Large intestine (tissue), 3 donors: ENCODE data around the gene TC2N. TPM values are rescaled to one million over a fixed set of nuclear protein-coding genes. Genes with fewer than 3 reads are reported as not detected.
"Not testable (repeated sequence)": the region's sequence is repeated elsewhere in the genome, so short reads cannot be mapped to it uniquely, and the experiment has no call there.

Experiments used
- DNase-seq, 2 donors: peaks; one replicate each; pipeline versions ENCODE4 v3.0.0 to v3.0.0-alpha.2; 2013
- H3K27ac ChIP-seq: one replicate; pipeline ENCODE4 v1.5.1; 2013; ENCODE audit warnings: low read length
- H3K27me3 ChIP-seq: 2 replicates; pipeline ENCODE4 v1.6.1; 2013; ENCODE audit warnings: low read length; ENCODE audit not compliant: control insufficient read depth, insufficient read depth
- H3K36me3 ChIP-seq: 2 replicates; pipeline ENCODE4 v1.6.1; 2013; ENCODE audit warnings: low read length; ENCODE audit not compliant: control insufficient read depth, insufficient read depth
- H3K4me1 ChIP-seq: one replicate; pipeline ENCODE4 v1.6.1; 2013; ENCODE audit warnings: low read length; ENCODE audit not compliant: control insufficient read depth, insufficient read depth
- H3K4me3 ChIP-seq: one replicate; pipeline ENCODE4 v1.5.1; 2013; ENCODE audit warnings: low read length
- H3K9me3 ChIP-seq: one replicate; pipeline ENCODE4 v1.6.1; 2013; ENCODE audit warnings: mild to moderate bottlenecking, low read depth, low read length, moderate library complexity; ENCODE audit not compliant: control insufficient read depth
- WGBS: methylation state at CpG from one replicate; pipeline ENCODE4 v1.1.5; 2013; ENCODE audit warnings: low lambda C conversion rate; ENCODE audit not compliant: insufficient coverage; 5-methylcytosine and 5-hydroxymethylcytosine counted together
- polyA plus RNA-seq: library from polyadenylated mRNA; unstranded; fragments of 120-200 nt; gene quantifications from one replicate; pipeline ENCODE4 v1.2.1, GENCODE V29; 2013

Gene TC2N
- polyA plus RNA-seq, 1 donor, result 24.6 TPM

GRCh38 chr14:91901449-91902226, 34.3 kb upstream of the TC2N start:
- H3K9me3 ChIP-seq, result no peaks in the 10 kb centered on the region
- no peak for DNase-seq
- H3K4me1 ChIP-seq, result no peaks in the 10 kb centered on the region
- H3K36me3 ChIP-seq, result no peaks in the 10 kb centered on the region
- H3K4me3 ChIP-seq, result no peak overlapping the region
- H3K27me3 ChIP-seq, result no peaks in the 10 kb centered on the region
- no CpG with 5 or more reads among the region's 9 CpGs for WGBS
- no peak overlapping the region for H3K27ac ChIP-seq

GRCh38 chr14:91899806-91900205, 32.5 kb upstream of the TC2N start:
- Histone ChIP-seq H3K4me1 (no peaks in the 10 kb centered on the region), H3K27ac (no peak overlapping the region)

DNA sequence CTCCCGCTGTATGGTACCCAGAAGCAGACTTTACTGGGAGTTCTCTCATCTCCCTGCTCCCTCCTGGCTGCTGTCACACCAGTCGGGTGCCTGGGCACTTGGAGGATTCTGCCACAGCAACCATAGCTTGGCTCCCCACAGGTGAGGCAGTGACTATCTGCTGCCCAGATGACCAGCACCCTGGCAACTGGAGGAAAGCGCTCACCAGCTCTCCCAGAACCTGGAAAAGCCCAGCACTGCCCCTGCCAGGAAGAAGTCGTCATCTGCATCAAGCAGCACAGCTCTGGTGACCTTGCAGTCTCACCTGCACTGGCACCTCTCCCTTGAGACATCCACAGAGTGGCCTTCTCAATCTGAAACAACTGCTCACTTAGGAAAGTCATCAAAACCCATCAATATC, 31.9 kb upstream of the TC2N start:
- Histone ChIP-seq H3K27ac (no peak overlapping the region), H3K27me3 (no peaks in the 10 kb centered on the region), H3K36me3 (no peaks in the 10 kb centered on the region), H3K4me3 (no peak overlapping the region), H3K4me1 (no peaks in the 10 kb centered on the region), H3K9me3 (no peaks in the 10 kb centered on the region)
- no peak for DNase-seq
- WGBS, result no CpG with 5 or more reads among the region's 4 CpGs

More at GRCh38 chr14:91899806-91900205, 32.5 kb upstream of the TC2N start:
- Histone ChIP-seq H3K27me3 (no peaks in the 10 kb centered on the region), H3K36me3 (no peaks in the 10 kb centered on the region), H3K9me3 (no peaks in the 10 kb centered on the region), H3K4me3 (no peak overlapping the region)
- DNase-seq, result no peak
- WGBS, result no CpG with 5 or more reads among the region's 4 CpGs

GRCh38 chr14:91898372-91898771, 31.0 kb upstream of the TC2N start:
- Histone ChIP-seq H3K27ac (no peak overlapping the region), H3K27me3 (no peaks in the 10 kb centered on the region), H3K4me1 (no peaks in the 10 kb centered on the region), H3K36me3 (no peaks in the 10 kb centered on the region), H3K4me3 (no peak overlapping the region), H3K9me3 (no peaks in the 10 kb centered on the region)
- DNase-seq, result no peak
- no CpG with 5 or more reads among the region's 5 CpGs for WGBS

GRCh38 chr14:91897716-91898115, 30.4 kb upstream of the TC2N start:
- not testable (repeated sequence) for H3K27ac ChIP-seq, H3K9me3 ChIP-seq, H3K4me1 ChIP-seq, H3K4me3 ChIP-seq, H3K27me3 ChIP-seq, DNase-seq, H3K36me3 ChIP-seq
- 100% methylated on average over 1 of the region's 5 CpGs for WGBS

DNA sequence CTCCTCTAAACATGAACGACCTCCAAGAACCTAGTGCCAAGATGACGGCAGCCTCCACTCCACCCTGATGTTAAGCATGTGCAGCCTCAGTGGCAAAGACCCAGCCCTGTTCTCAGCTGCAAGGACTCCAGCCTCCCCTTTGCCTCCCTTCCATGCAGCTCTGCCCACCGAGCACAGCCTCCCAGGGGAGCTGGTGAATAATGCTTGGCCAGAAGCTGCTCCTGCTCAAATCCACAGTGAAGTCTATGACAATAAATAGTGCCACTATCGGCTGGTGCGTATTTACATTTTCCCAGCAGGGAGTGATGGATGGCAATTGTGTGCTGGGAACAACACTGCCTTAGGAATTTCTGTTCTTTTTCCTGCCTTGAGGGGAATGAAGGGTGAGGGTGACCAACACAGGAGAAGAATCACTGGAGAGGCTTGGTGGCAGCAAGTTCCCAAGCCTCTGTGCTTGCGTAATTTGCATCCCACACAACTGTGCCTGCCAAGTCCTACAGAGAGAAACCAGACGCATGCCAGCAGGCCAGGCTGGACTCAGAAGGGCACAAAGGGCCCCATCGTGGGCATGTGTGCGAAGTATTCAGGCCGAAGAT, 29.9 kb upstream of the TC2N start:
- DNase-seq, result no peak
- H3K27ac ChIP-seq, result no peak overlapping the region
- no CpG with 5 or more reads among the region's 10 CpGs for WGBS

GRCh38 chr14:91896419-91896818, 29.1 kb upstream of the TC2N start:
- no peak overlapping the region for H3K27ac ChIP-seq
- DNase-seq, result no peak
- no peaks in the 10 kb centered on the region for H3K4me1 ChIP-seq

More for the DNA sequence above, 29.9 kb upstream of the TC2N start:
- no peak overlapping the region for H3K4me3 ChIP-seq
- no peaks in the 10 kb centered on the region for H3K27me3 ChIP-seq
- no peaks in the 10 kb centered on the region for H3K4me1 ChIP-seq
- no peaks in the 10 kb centered on the region for H3K36me3 ChIP-seq
- no peaks in the 10 kb centered on the region for H3K9me3 ChIP-seq

GRCh38 chr14:91893669-91894068, 26.3 kb upstream of the TC2N start:
- no peaks in the 10 kb centered on the region for H3K27me3 ChIP-seq
- H3K36me3 ChIP-seq, result peaks cover 8% of the 10 kb centered on the region
- peaks cover 4% of the 10 kb centered on the region for H3K4me1 ChIP-seq
- no peak overlapping the region for H3K4me3 ChIP-seq
- H3K9me3 ChIP-seq, result no peaks in the 10 kb centered on the region
- no peak overlapping the region for H3K27ac ChIP-seq
- DNase-seq, result no peak
- WGBS, result 100% methylated on average over 1 of the region's 4 CpGs

More at GRCh38 chr14:91896419-91896818, 29.1 kb upstream of the TC2N start:
- Histone ChIP-seq H3K36me3 (peaks cover 4% of the 10 kb centered on the region), H3K4me3 (no peak overlapping the region), H3K27me3 (no peaks in the 10 kb centered on the region), H3K9me3 (no peaks in the 10 kb centered on the region)
- 100% methylated on average over 2 of the region's 4 CpGs for WGBS

DNA sequence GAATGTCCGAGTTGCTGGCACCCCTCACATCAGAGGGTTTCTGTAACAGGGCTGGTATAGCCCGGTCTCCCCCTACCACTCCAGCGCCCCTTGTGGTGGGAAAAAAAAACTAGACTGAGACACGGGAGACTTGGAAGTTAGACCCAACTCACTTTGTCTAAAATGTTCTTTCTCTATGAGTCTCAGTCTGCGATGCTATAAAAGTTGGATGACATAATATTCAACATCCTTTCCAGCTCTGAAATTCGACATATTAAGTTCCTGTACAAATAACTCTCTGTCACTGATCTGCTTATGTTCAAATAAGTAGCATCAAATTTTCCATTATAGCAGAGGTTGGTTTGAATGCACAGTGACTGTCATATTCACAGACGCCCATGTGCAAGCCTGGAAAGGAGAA, 25.7 kb upstream of the TC2N start:
- peaks cover 4% of the 10 kb centered on the region for H3K4me1 ChIP-seq
- no peaks in the 10 kb centered on the region for H3K27me3 ChIP-seq
- peak; percentile 22 to 35 for DNase-seq
- WGBS, result no CpG with 5 or more reads among the region's 7 CpGs
- H3K36me3 ChIP-seq, result peaks cover 8% of the 10 kb centered on the region
- no peak overlapping the region for H3K27ac ChIP-seq
- no peak overlapping the region for H3K4me3 ChIP-seq
- no peaks in the 10 kb centered on the region for H3K9me3 ChIP-seq

DNA sequence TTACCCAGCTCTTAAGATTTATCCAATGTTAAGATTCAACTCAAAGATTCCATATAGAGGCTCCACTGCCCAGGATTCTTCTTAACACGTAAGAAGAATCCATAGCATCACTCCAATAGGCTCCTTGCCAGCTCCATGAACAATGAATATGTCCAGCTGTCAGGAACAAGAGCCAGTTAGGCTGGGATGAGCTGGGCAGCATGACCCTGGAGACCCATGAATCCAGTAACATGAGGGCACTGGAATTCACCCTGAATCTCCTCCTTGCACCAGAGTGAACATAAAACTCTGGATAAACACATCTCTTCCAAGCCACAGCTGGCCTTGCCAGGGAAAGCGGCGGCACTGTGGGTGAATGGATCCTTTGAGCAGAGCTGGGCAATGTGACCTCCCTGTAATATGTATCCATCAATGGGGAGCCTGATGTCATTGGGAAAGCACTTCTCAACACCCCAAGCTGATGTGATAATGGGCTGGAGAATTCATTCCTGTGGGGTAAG, 24.4 kb upstream of the TC2N start:
- Histone ChIP-seq H3K4me1 (peaks cover 4% of the 10 kb centered on the region), H3K9me3 (no peaks in the 10 kb centered on the region), H3K36me3 (peaks cover 10% of the 10 kb centered on the region), H3K27ac (no peak overlapping the region), H3K4me3 (no peak overlapping the region), H3K27me3 (no peaks in the 10 kb centered on the region)
- WGBS, result no CpG with 5 or more reads among the region's 3 CpGs
- DNase-seq, result no peak
